Brain microvascular endothelial cell (primary cell): Measurements from ENCODE around the gene ACOT2.
"Not testable (repeated sequence)": the region's sequence is repeated elsewhere in the genome, so short reads cannot be mapped to it uniquely, and the experiment has no call there.

Experiments
- DNase-seq: peaks from one replicate; pipeline ENCODE4 v3.0.0-alpha.2; 2020
- H3K27ac ChIP-seq: fragments of 250-450 bp; sonication (Bioruptor Pico); 2 replicates; pipeline ENCODE4 v1.5.1; 2020; ENCODE audit warnings: mild to moderate bottlenecking, moderate library complexity
- H3K27me3 ChIP-seq: fragments of 250-450 bp; sonication (Bioruptor Pico); replicated peaks from 2 replicates; pipeline ENCODE4 v1.5.1; 2020; ENCODE audit warnings: mild to moderate bottlenecking
- H3K36me3 ChIP-seq: fragments of 250-450 bp; sonication (Bioruptor Pico); replicated peaks from 2 replicates; pipeline ENCODE4 v1.5.1; 2020; ENCODE audit warnings: mild to moderate bottlenecking
- H3K4me3 ChIP-seq: 2 replicates; pipeline ENCODE4 v1.5.1; 2011; ENCODE audit warnings: low read depth, mild to moderate bottlenecking, control low read depth, low read length, moderate library complexity
- CTCF ChIP-seq: IDR thresholded peaks from 2 replicates; pipeline ENCODE4 v1.5.1; 2011; ENCODE audit warnings: low read depth, mild to moderate bottlenecking, moderate library complexity, low read length, control low read depth, inconsistent platforms; ENCODE audit errors: missing control alignments
- in situ Hi-C: cut with HindIII; loops from 2 replicates; pipeline ENCODE4 v1.10.0; 2017; ENCODE audit warnings: low sequenced_read_pairs, low pct_ligation_motif_present

ACOT2 gene

GRCh38 chr14:73588695-73589094 lies 19.7 kb downstream of the ACOT2 start:
- H3K27ac ChIP-seq, result no peak overlapping the region
- no peaks in the 10 kb centered on the region for H3K27me3 ChIP-seq
- no peak for DNase-seq
- H3K36me3 ChIP-seq, result no peaks in the 10 kb centered on the region
- in situ Hi-C loops, result no loop called here
- no peak overlapping the region for H3K4me3 ChIP-seq
- TF ChIP-seq CTCF, result no peak

- no peak for TF ChIP-seq CTCF
- H3K4me3 ChIP-seq, result no peak overlapping the region
- no peaks in the 10 kb centered on the region for H3K27me3 ChIP-seq
- no peak for DNase-seq
- in situ Hi-C loops, result no loop called here
- no peak overlapping the region for H3K27ac ChIP-seq
- no peaks in the 10 kb centered on the region for H3K36me3 ChIP-seq
Measured at GRCh38 chr14:73589116-73589515, 20.1 kb downstream of the ACOT2 start.

GRCh38 chr14:73590673-73591004 lies 21.6 kb downstream of the ACOT2 start:
- H3K27ac ChIP-seq, H3K27me3 ChIP-seq, in situ Hi-C loops, DNase-seq, H3K36me3 ChIP-seq, H3K4me3 ChIP-seq: not testable (repeated sequence)

- no peak for DNase-seq
- H3K27ac ChIP-seq, result no peak within 1 kb of the TSS
- TF ChIP-seq CTCF, result peak; percentile 12
- no peaks in the 10 kb centered on the region for H3K27me3 ChIP-seq
- in situ Hi-C loops, result no loop called here
- H3K4me3 ChIP-seq, result peak within 1 kb of the TSS; percentile 55
- H3K36me3 ChIP-seq, result no peaks in the 10 kb centered on the region
Measured at GRCh38 chr14:73591690-73592449, 22.9 kb downstream of the ACOT2 start, which contains the start of gene ACOT4. TSS of gene ACOT4 (plus strand) at chr14:73591873. CDS start at chr14:73591960, 87 bp downstream.

GRCh38 chr14:73594491-73594890 lies 25.5 kb downstream of the ACOT2 start:
- no peak for TF ChIP-seq CTCF
- Histone ChIP-seq H3K36me3 (no peaks in the 10 kb centered on the region), H3K27me3 (no peaks in the 10 kb centered on the region), H3K27ac (no peak overlapping the region), H3K4me3 (no peak overlapping the region)
- in situ Hi-C loops, result no loop called here
- DNase-seq, result no peak

GRCh38 chr14:73599499-73599898 lies 30.5 kb downstream of the ACOT2 start:
- Histone ChIP-seq H3K27me3 (no peaks in the 10 kb centered on the region), H3K36me3 (no peaks in the 10 kb centered on the region), H3K27ac (no peak overlapping the region), H3K4me3 (no peak overlapping the region)
- DNase-seq, result no peak
- in situ Hi-C loops, result no loop called here
- TF ChIP-seq CTCF, result no peak
